ENCODE results near the gene NR3C2. TPM values are rescaled to one million over a fixed set of nuclear protein-coding genes. Genes with fewer than 3 reads are reported as not detected.

Gene NR3C2
- total and polyA plus RNA-seq, 2 of the 4 experiments (the other 2 are of a cell fraction) = 1.1 to 2.3 TPM

DNA sequence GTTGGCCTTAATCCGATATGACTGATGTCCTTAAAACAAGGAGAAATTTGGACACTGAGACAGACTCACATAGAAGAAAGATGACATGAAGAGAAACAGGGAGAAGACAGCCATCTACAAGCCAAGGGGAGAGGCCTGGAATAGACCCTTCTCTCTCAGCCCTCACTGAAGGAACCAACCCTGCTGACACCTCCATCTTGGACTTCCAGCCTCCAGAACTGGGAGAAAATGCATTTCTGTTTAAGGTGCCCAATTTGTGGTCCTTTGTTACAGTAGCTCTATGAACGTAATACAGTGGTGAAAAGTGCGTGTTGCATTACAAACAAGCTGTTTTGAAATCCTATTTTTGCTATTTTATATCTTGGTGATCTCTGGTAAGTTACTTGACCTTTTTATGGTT lies 366.8 kb downstream of the NR3C2 start:
- no peaks in the 10 kb centered on the region for H3K9me1 ChIP-seq (ENCODE audit: insufficient read depth, low read length)
- no TSS peak for BruUV-seq (replicated peaks)
- no peak overlapping the region for H3K56ac ChIP-seq (ENCODE audit: extremely low read depth, insufficient read depth, low read length)
- H3K9ac ChIP-seq (ENCODE audit: low read depth, low read length) = no peak overlapping the region
- peaks cover 2% of the 10 kb centered on the region; the same call in 1 of the 2 replicates for H3K4me1 ChIP-seq (ENCODE audit: control insufficient read depth, insufficient read depth, low read length)
- no peak overlapping the region for H3K14ac ChIP-seq (replicated peaks; ENCODE audit: low read depth, low read length)
- POLR2A ChIA-PET (ENCODE audit: unreplicated experiment) = no interaction called here
- H3K36me3 ChIP-seq (ENCODE audit: control insufficient read depth, insufficient read depth, low read length) = peaks cover 47% of the 10 kb centered on the region
- no peak for DNase-seq
- in situ Hi-C loops (cut with MboI; ENCODE audit: low sequenced_read_pairs) = no loop called here
- H2AK9ac ChIP-seq (replicated peaks; ENCODE audit: low read depth, low read length, poor library complexity) = no peak overlapping the region
- peaks cover under 1 to 4% of the 10 kb centered on the region in 2 experiments; a peak in 2 of 4 replicates for H3K79me1 ChIP-seq (ENCODE audit: low read depth in 1 of 2, low read length in 2 of 2)
- H3K27ac ChIP-seq (ENCODE audit: insufficient read depth, low read length) = no peak overlapping the region
- dilution Hi-C loops (cut with HindIII; ENCODE audit: low sequenced_read_pairs, unreplicated experiment) = no loop called here
- no peak overlapping the region for H3K23ac ChIP-seq (ENCODE audit: low read depth, low read length)
- H2AFZ ChIP-seq (replicated peaks; ENCODE audit: low read length, poor library complexity) = no peak overlapping the region
- no peak overlapping the region for H4K8ac ChIP-seq (ENCODE audit: low read depth in 2 of 2, low read length in 2 of 2)
- no peak overlapping the region for H2BK5ac ChIP-seq (ENCODE audit: low read depth, low read length, poor library complexity, severe bottlenecking)
- H3K4ac ChIP-seq (ENCODE audit: low read depth, low read length) = no peak overlapping the region
- TF ChIP-seq, protein P1, sequence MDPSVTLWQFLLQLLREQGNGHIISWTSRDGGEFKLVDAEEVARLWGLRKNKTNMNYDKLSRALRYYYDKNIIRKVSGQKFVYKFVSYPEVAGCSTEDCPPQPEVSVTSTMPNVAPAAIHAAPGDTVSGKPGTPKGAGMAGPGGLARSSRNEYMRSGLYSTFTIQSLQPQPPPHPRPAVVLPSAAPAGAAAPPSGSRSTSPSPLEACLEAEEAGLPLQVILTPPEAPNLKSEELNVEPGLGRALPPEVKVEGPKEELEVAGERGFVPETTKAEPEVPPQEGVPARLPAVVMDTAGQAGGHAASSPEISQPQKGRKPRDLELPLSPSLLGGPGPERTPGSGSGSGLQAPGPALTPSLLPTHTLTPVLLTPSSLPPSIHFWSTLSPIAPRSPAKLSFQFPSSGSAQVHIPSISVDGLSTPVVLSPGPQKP (IDR thresholded peaks at IDR 0.05; ENCODE audit: borderline replicate concordance, low read depth, low read length) = no peak
- TF ChIP-seq USF2 (IDR thresholded peaks at IDR 0.05; ENCODE audit: low read depth, low read length) (no peak), MXI1 (IDR thresholded peaks at IDR 0.05; ENCODE audit: borderline replicate concordance, low read depth, low read length) (no peak), SMC3 (IDR thresholded peaks at IDR 0.05; ENCODE audit: low read depth, low read length) (no peak), POLR2A (IDR thresholded peaks at IDR 0.05; ENCODE audit: low read depth, low read length) (no peak), FOS (IDR thresholded peaks at IDR 0.05; ENCODE audit: low read depth, low read length) (no peak), RCOR1 (IDR thresholded peaks at IDR 0.05; ENCODE audit: insufficient replicate concordance, low read length) (no peak), MAZ (IDR thresholded peaks at IDR 0.05; ENCODE audit: borderline replicate concordance, low read depth, low read length) (no peak), CEBPB (IDR thresholded peaks at IDR 0.05; ENCODE audit: low read depth, low read length) (no peak)
- TF ChIP-seq, protein P2, sequence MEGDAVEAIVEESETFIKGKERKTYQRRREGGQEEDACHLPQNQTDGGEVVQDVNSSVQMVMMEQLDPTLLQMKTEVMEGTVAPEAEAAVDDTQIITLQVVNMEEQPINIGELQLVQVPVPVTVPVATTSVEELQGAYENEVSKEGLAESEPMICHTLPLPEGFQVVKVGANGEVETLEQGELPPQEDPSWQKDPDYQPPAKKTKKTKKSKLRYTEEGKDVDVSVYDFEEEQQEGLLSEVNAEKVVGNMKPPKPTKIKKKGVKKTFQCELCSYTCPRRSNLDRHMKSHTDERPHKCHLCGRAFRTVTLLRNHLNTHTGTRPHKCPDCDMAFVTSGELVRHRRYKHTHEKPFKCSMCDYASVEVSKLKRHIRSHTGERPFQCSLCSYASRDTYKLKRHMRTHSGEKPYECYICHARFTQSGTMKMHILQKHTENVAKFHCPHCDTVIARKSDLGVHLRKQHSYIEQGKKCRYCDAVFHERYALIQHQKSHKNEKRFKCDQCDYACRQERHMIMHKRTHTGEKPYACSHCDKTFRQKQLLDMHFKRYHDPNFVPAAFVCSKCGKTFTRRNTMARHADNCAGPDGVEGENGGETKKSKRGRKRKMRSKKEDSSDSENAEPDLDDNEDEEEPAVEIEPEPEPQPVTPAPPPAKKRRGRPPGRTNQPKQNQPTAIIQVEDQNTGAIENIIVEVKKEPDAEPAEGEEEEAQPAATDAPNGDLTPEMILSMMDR (conservative IDR thresholded peaks at IDR 0.05; ENCODE audit: low read depth, low read length) = no peak
- no CpG with 5 or more reads among the region's 3 CpGs for WGBS, 2 experiments (ENCODE audit: extremely low coverage in 2 of 2, insufficient read length in 1 of 2)
- H3K27me3 ChIP-seq (ENCODE audit: control insufficient read depth, insufficient read depth, low read length) = no peaks in the 10 kb centered on the region
- no peak for ATAC-seq (ENCODE audit: low read depth)
- H4K91ac ChIP-seq (ENCODE audit: insufficient read depth, low read depth, low read length) = no peak overlapping the region
- H3K4me2 ChIP-seq (ENCODE audit: low read depth, low read length) = no peak overlapping the region
- no peak overlapping the region for H2BK15ac ChIP-seq (ENCODE audit: low read depth, low read length)
- no peak overlapping the region for H2BK120ac ChIP-seq (ENCODE audit: low read depth, low read length)
- no peak overlapping the region for H3K18ac ChIP-seq (ENCODE audit: low read depth, low read length)
- H4K5ac ChIP-seq (ENCODE audit: low read depth, low read length) = no peak overlapping the region
- no peak overlapping the region for H2AK5ac ChIP-seq (ENCODE audit: low read depth, low read length)
- H2BK20ac ChIP-seq (ENCODE audit: low read depth, low read length) = no peak overlapping the region
- peaks cover 16% of the 10 kb centered on the region for H3K9me3 ChIP-seq (ENCODE audit: control insufficient read depth, insufficient read depth, low read length)
- H4K20me1 ChIP-seq (ENCODE audit: insufficient read depth, low read length) = no peaks in the 10 kb centered on the region
- CTCF ChIA-PET = no interaction called here
- intact Hi-C loops (cut with micrococcal nuclease) = no loop called here
- H3K4me3 ChIP-seq (ENCODE audit: insufficient read depth, low read depth, low read length) = no peak overlapping the region

Measured in IMR-90 (cell line).